Endothelial cell of umbilical vein (primary cell): ENCODE data around the gene GTPBP3.

Source experiments
- EZH2 ChIP-seq: IDR thresholded peaks from 2 replicates; pipeline ENCODE4 v1.6.1; 2012; ENCODE audit warnings: borderline replicate concordance, low read depth, mild to moderate bottlenecking, moderate library complexity, low read length, inconsistent platforms; ENCODE audit not compliant: severe bottlenecking
- FOS ChIP-seq: IDR thresholded peaks from 2 replicates; pipeline ENCODE4 v1.6.1; 2011; ENCODE audit warnings: mild to moderate bottlenecking, low read length, moderate library complexity, borderline replicate concordance; ENCODE audit not compliant: insufficient read depth
- JUN ChIP-seq: IDR thresholded peaks from 2 replicates; pipeline ENCODE4 v1.6.1; 2011; ENCODE audit warnings: borderline replicate concordance, low read depth; ENCODE audit not compliant: insufficient read length, insufficient read depth
- MYC ChIP-seq: IDR thresholded peaks from one replicate; pipeline ENCODE4 v1.6.1; 2011; ENCODE audit warnings: mild to moderate bottlenecking, low read depth, low read length
- POLR2A ChIP-seq: IDR thresholded peaks from 2 replicates; pipeline ENCODE4 v1.6.1; 2012; ENCODE audit warnings: low read depth, mild to moderate bottlenecking, control low read depth, low read length
- POLR2AphosphoS5 ChIP-seq: IDR thresholded peaks from 2 replicates; pipeline ENCODE4 v1.6.1; 2012; ENCODE audit warnings: low read depth, mild to moderate bottlenecking, control low read depth, low read length, moderate library complexity; ENCODE audit not compliant: insufficient read depth
- TF ChIP-seq, protein P1 (sequence below), 2 donors: IDR thresholded peaks; 1 replicate in 1 of 2; 2 replicates in 1 of 2; pipeline ENCODE4 v1.5.1; 2011; ENCODE audit warnings: low read length in 2 of 2, mild to moderate bottlenecking in 2 of 2, moderate library complexity in 2 of 2, control low read depth in 1 of 2, inconsistent platforms in 1 of 2, low read depth in 1 of 2; ENCODE audit not compliant: insufficient read depth in 1 of 2; ENCODE audit errors: extremely low read depth in 1 of 2
- TF ChIP-seq, protein P2 (sequence below): IDR thresholded peaks from 2 replicates; pipeline ENCODE4 v1.6.1; 2011; ENCODE audit not compliant: insufficient read depth, insufficient read length

DNA sequence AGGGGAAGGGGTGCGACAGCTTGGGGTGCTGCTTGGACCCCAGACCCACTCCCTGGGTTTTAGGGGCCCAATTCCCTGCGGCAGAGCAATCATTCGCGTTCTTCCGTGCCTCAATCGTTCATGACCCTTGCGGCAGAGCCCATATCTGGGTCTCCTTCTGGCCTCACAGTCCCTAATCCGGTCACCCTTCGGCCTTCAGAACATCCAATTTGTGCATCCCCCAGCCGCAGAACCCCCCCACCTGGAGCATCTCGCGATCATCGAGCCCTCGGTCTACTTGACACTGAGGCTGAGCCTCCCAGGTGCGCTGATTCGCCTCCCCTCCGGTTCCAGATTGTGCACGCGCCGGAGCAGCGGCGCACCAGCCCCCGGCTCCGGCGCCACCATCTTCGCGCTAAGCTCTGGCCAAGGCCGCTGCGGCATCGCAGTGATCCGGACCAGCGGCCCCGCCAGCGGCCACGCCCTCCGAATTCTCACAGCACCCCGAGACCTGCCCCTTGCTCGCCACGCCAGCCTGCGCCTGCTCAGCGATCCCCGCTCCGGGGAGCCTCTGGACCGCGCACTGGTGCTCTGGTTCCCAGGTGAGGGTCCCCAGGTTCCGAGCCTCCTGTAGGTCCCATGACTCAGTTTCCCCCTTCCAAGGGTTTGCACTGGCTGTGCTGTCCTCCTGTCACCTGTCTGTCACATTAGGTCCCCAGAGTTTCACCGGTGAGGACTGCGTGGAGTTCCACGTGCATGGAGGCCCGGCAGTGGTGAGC, 501 bp downstream of the GTPBP3 start:
- TF ChIP-seq EZH2 (no peak), POLR2AphosphoS5 (no peak), POLR2A (no peak), MYC (no peak), JUN (no peak), FOS (no peak)
- TF ChIP-seq, protein P1, sequence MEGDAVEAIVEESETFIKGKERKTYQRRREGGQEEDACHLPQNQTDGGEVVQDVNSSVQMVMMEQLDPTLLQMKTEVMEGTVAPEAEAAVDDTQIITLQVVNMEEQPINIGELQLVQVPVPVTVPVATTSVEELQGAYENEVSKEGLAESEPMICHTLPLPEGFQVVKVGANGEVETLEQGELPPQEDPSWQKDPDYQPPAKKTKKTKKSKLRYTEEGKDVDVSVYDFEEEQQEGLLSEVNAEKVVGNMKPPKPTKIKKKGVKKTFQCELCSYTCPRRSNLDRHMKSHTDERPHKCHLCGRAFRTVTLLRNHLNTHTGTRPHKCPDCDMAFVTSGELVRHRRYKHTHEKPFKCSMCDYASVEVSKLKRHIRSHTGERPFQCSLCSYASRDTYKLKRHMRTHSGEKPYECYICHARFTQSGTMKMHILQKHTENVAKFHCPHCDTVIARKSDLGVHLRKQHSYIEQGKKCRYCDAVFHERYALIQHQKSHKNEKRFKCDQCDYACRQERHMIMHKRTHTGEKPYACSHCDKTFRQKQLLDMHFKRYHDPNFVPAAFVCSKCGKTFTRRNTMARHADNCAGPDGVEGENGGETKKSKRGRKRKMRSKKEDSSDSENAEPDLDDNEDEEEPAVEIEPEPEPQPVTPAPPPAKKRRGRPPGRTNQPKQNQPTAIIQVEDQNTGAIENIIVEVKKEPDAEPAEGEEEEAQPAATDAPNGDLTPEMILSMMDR (IDR thresholded peaks at IDR 0.05; ENCODE audit: extremely low read depth in 1 of 2, insufficient read depth in 1 of 2, low read depth in 1 of 2, low read length in 2 of 2), result no peak
- TF ChIP-seq, protein P2, sequence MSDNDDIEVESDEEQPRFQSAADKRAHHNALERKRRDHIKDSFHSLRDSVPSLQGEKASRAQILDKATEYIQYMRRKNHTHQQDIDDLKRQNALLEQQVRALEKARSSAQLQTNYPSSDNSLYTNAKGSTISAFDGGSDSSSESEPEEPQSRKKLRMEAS, result no peak
